ENCODE results near the gene ABCC11. TPM values are rescaled to one million over a fixed set of nuclear protein-coding genes. Genes with fewer than 3 reads are reported as not detected.

The ABCC11 gene
- polyA plus RNA-seq, 2 of the 4 experiments (the other 2 are of a cell fraction): 0.19 to 0.21 TPM

DNA sequence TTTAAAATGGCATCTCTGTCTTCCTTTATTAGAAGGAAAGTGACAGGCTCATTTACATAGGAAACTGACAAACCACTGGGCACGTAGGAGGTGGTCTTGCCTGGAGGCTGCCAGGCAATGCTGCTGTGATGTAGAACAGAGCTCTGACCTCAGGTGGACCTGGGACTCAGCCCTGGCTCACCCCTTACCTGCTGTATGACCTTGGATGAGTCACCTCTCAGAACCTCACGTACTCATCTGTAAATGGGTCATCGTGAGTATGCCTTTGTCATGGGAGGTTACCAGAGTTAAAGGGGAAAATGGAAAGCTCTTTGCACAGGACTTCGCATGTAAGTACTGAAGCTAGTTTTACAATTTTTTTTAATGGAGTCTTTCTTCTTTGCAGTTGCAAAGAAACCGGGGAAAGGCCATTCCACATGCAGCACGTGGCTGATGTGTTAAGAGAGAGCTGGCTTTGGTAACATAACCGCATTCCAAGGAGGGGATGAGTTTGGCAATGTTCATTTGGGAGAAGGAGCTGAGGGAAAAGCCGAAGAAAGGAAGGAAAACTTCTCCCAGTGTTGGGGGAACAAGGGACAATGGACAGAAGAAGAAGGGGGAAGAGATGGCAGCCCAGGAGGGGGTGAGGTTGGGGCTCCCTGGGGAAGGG lies 40.6 kb downstream of the ABCC11 start:
- 55% methylated on average over 8 of the region's 8 CpGs for WGBS (ENCODE audit: missing lambda C conversion rate)
- POLR2A ChIA-PET: no interaction called here

DNA sequence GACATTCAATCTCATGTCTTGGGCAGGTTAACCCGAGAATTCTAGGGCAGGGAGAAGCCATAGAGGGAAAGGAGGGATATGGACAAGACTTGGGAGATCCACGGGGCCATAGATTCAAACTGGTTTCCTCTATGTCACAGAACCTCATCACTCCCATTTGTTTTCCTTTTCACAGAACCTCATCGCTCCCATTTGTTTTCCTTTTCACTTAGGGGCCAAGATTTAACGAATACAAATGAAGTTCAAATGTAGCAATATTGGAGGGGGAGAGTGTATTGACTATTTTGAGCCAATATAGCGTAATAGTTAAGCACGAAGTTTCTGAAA lies 42.6 kb downstream of the ABCC11 start:
- POLR2A ChIA-PET: no interaction called here

More for the DNA sequence above, 40.6 kb downstream of the ABCC11 start:
- H3K9me3 ChIP-seq: no peaks in the 10 kb centered on the region
- H3K4me2 ChIP-seq: peak overlapping the region; percentile 6; the same call in 1 of the 3 replicates
- TF ChIP-seq FOXS1 (CRISPR knock-in tag; IDR thresholded peaks at IDR 0.05) (no peak), CEBPB (IDR thresholded peaks at IDR 0.05) (no peak), RNF2 (IDR thresholded peaks at IDR 0.05; ENCODE audit: borderline replicate concordance, low read depth) (no peak), ESRRA (IDR thresholded peaks at IDR 0.05; ENCODE audit: borderline replicate concordance, low read length) (no peak), FOSL2 (IDR thresholded peaks at IDR 0.05) (no peak), FOSL2 (CRISPR knock-in tag; IDR thresholded peaks at IDR 0.05) (peak; percentile 29; the same call in 1 of the 2 replicates)
- TF ChIP-seq, protein P1, sequence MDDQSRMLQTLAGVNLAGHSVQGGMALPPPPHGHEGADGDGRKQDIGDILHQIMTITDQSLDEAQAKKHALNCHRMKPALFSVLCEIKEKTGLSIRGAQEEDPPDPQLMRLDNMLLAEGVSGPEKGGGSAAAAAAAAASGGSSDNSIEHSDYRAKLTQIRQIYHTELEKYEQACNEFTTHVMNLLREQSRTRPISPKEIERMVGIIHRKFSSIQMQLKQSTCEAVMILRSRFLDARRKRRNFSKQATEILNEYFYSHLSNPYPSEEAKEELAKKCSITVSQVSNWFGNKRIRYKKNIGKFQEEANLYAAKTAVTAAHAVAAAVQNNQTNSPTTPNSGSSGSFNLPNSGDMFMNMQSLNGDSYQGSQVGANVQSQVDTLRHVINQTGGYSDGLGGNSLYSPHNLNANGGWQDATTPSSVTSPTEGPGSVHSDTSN (IDR thresholded peaks at IDR 0.05): no peak
- no peak overlapping the region for H3K4me3 ChIP-seq
- peaks cover 32% of the 10 kb centered on the region for H3K4me1 ChIP-seq
- CTCF ChIA-PET: no interaction called here
- DNase-seq (ENCODE audit: low read depth in 1 of 2, low spot score in 1 of 2): no peak
- FAIRE-seq: no peak
- no peak for ATAC-seq
- H3K27ac ChIP-seq: peak overlapping the region; percentile 26 to 32; a peak in 1 of 6 replicates

More for the DNA sequence above, 42.6 kb downstream of the ABCC11 start:
- Histone ChIP-seq H3K27ac (peak overlapping the region; percentile 64 to 65), H3K9me3 (no peaks in the 10 kb centered on the region), H3K4me2 (peak overlapping the region; percentile 69), H3K4me1 (peaks cover 32% of the 10 kb centered on the region), H3K4me3 (no peak overlapping the region)
- ATAC-seq (no peak), DNase-seq (ENCODE audit: low read depth in 1 of 2, low spot score in 1 of 2) (no peak), FAIRE-seq (no peak)
- TF ChIP-seq KDM5A (IDR thresholded peaks at IDR 0.05) (no peak), SMC3 (IDR thresholded peaks at IDR 0.05) (no peak), KDM1A (IDR thresholded peaks at IDR 0.05; ENCODE audit: low read depth) (no peak), EHF (CRISPR knock-in tag; IDR thresholded peaks at IDR 0.05) (no peak), CBX8 (IDR thresholded peaks at IDR 0.05) (no peak), CHD2 (IDR thresholded peaks at IDR 0.05; ENCODE audit: low read length, partially characterized antibody) (no peak), ZNF302 (CRISPR knock-in tag; IDR thresholded peaks at IDR 0.05) (no peak), FOSL2 (IDR thresholded peaks at IDR 0.05) (no peak), FOSL2 (CRISPR knock-in tag; IDR thresholded peaks at IDR 0.05) (no peak), POLR2AphosphoS2 (conservative IDR thresholded peaks at IDR 0.05; ENCODE audit: low read length) (no peak), NPAS2 (CRISPR knock-in tag; IDR thresholded peaks at IDR 0.05; ENCODE audit: borderline replicate concordance) (no peak), HOXB13 (CRISPR knock-in tag; IDR thresholded peaks at IDR 0.05; ENCODE audit: low read depth) (no peak), ZFP36 (IDR thresholded peaks at IDR 0.05; ENCODE audit: borderline replicate concordance, partially characterized antibody) (no peak), RAD21 (conservative IDR thresholded peaks at IDR 0.05 in 1 of 2, IDR thresholded peaks at IDR 0.05 in 1 of 2) (no peak)
- TF ChIP-seq, protein P2, sequence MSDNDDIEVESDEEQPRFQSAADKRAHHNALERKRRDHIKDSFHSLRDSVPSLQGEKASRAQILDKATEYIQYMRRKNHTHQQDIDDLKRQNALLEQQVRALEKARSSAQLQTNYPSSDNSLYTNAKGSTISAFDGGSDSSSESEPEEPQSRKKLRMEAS (IDR thresholded peaks at IDR 0.05): no peak
- TF ChIP-seq, protein P3, sequence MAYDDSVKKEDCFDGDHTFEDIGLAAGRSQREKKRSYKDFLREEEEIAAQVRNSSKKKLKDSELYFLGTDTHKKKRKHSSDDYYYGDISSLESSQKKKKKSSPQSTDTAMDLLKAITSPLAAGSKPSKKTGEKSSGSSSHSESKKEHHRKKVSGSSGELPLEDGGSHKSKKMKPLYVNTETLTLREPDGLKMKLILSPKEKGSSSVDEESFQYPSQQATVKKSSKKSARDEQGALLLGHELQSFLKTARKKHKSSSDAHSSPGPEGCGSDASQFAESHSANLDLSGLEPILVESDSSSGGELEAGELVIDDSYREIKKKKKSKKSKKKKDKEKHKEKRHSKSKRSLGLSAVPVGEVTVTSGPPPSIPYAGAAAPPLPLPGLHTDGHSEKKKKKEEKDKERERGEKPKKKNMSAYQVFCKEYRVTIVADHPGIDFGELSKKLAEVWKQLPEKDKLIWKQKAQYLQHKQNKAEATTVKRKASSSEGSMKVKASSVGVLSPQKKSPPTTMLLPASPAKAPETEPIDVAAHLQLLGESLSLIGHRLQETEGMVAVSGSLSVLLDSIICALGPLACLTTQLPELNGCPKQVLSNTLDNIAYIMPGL (CRISPR knock-in tag; IDR thresholded peaks at IDR 0.05; ENCODE audit: borderline replicate concordance): no peak
- TF ChIP-seq, protein P4, sequence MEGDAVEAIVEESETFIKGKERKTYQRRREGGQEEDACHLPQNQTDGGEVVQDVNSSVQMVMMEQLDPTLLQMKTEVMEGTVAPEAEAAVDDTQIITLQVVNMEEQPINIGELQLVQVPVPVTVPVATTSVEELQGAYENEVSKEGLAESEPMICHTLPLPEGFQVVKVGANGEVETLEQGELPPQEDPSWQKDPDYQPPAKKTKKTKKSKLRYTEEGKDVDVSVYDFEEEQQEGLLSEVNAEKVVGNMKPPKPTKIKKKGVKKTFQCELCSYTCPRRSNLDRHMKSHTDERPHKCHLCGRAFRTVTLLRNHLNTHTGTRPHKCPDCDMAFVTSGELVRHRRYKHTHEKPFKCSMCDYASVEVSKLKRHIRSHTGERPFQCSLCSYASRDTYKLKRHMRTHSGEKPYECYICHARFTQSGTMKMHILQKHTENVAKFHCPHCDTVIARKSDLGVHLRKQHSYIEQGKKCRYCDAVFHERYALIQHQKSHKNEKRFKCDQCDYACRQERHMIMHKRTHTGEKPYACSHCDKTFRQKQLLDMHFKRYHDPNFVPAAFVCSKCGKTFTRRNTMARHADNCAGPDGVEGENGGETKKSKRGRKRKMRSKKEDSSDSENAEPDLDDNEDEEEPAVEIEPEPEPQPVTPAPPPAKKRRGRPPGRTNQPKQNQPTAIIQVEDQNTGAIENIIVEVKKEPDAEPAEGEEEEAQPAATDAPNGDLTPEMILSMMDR (IDR thresholded peaks at IDR 0.05): no peak
- CTCF ChIA-PET: no interaction called here
- WGBS (ENCODE audit: missing lambda C conversion rate): 54% methylated on average over 6 of the region's 6 CpGs
